HG03039 (cell line): Measurements from ENCODE around the gene SNRPF.

Experiments used
- ATAC-seq: cut with Tn5 transposase; IDR thresholded peaks from one replicate; pipeline ENCODE4 v1.9.1; 2021; ENCODE audit warnings: mild to moderate bottlenecking, moderate library complexity; ENCODE audit not compliant: unreplicated experiment

The SNRPF gene

GRCh38 chr12:95859344-95859816 is 628 bp downstream of the SNRPF start:
- ATAC-seq, result no peak

- ATAC-seq, result no peak
Observed at GRCh38 chr12:95859947-95860850, 1.4 kb downstream of the SNRPF start.

- no peak for ATAC-seq
Observed at GRCh38 chr12:95862038-95862437, 3.3 kb downstream of the SNRPF start.

- ATAC-seq, result no peak
Observed at GRCh38 chr12:95863337-95863736, 4.6 kb downstream of the SNRPF start.

GRCh38 chr12:95870897-95871296 is 12.1 kb downstream of the SNRPF start:
- ATAC-seq, result no peak

- no peak for ATAC-seq
Observed at GRCh38 chr12:95874452-95874851, 15.7 kb downstream of the SNRPF start.

GRCh38 chr12:95877622-95878021 is 18.9 kb downstream of the SNRPF start:
- ATAC-seq, result no peak

- no peak for ATAC-seq
Observed at GRCh38 chr12:95880895-95881294, 22.1 kb downstream of the SNRPF start.

GRCh38 chr12:95881331-95881955 is 22.7 kb downstream of the SNRPF start:
- no peak for ATAC-seq

GRCh38 chr12:95882080-95882479 is 23.3 kb downstream of the SNRPF start:
- ATAC-seq, result no peak

GRCh38 chr12:95882873-95883272 is 24.1 kb downstream of the SNRPF start:
- ATAC-seq, result no peak

- ATAC-seq, result no peak
Observed at GRCh38 chr12:95884998-95885397, 26.2 kb downstream of the SNRPF start.

GRCh38 chr12:95887311-95887710 is 28.6 kb downstream of the SNRPF start:
- ATAC-seq, result no peak

GRCh38 chr12:95890958-95891357 is 32.2 kb downstream of the SNRPF start:
- ATAC-seq, result no peak

- ATAC-seq, result no peak
Observed at GRCh38 chr12:95896846-95897245, 38.1 kb downstream of the SNRPF start.

GRCh38 chr12:95898081-95898480 is 39.3 kb downstream of the SNRPF start:
- ATAC-seq, result no peak

- ATAC-seq, result no peak
Observed at GRCh38 chr12:95908573-95908972, 49.8 kb downstream of the SNRPF start.

- no peak for ATAC-seq
Observed at GRCh38 chr12:95909871-95910270, 51.1 kb downstream of the SNRPF start.
